ENCODE measurements around the gene GPR153.

GPR153 gene

DNA sequence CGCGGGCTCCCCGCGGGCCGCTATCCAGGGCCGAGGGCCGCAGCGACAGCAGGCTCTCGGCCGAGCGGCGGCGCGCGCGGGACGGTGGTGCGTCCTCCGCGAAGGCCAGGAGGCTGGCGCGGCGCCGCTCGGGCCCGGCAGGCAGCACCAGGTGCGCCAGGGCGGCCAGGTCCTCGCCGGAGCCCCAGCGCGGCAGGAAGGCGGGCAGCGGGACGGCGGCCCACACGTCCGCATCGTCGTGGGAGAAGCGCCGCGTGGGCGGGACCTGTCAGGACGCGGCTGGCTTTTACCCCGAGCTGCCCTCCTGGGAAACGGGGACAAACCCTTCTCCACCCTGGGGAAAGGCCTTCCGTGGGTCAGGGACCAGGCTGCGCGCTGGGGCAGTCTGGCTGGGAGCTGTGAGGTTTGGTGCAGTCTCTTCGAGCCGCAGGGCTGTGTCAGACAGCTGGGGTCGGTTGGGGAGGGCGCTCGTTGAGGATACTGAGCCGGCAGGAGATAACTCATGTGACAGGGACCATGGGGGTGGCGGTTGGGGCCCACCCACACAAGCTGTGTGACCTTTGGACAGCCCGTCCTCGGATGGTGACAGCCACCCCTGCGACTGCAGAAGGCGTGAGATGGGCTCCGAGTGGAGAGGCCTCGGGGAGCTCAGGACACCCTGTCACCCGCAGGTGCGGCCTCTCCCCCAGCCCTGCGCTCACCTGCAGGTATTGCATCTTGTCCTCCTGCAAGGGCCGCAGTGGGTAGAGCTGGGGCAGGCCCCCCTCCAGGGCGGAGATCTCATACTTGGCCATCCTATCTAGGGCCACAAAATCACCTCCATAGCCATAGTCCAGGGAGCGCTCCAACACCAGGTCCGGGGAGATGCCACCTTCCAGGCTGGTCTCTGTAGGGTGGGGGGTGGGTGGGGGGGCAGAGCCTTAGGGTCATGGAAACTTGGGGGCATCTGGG is 10.9 kb downstream of the GPR153 start:
- DNase-seq (ENCODE audit: low read depth in 2 of 3, low spot score in 2 of 3): no peak

DNA sequence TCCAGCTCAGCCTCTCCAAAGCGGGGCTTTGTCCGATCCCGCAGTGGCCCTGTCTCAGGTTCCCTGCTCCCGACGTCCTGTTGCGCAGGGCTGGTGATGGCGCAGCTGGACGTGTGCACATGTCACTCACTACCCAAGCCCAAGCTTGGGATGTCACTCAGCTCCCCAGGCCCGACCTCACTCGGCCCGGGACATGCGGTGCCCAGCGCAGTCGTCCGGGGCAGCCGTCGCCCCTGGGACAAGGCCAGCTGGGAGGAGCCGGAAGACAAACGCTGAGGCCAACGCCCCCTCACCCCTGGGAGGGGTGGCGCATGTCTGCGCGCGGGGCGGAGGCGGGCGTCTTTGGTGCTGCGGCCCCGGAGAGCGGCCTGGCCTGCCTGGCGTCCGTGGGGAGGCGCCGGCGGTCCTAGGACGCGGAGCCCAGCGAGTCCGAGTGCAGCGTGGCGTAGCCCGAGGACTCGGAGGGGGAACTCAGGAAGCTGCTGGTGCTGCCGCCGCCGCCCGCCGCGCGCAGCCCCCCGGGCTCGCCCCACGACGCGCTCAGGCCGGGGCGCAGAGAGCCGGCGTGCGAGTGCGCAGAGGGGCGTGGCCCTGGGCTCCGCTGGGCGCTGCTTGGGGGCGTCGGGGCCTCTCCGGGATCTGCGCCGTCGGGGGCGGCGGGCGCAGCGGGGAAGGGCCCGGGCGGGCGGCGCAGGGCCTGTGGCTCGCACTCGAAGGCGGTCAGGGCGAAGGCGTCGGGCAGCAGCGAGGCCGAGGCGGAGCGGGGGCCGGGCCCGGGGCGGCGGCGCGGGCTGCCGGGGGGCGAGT is 11.8 kb downstream of the GPR153 start:
- no peak for DNase-seq (ENCODE audit: low read depth in 2 of 3, low spot score in 2 of 3)

DNA sequence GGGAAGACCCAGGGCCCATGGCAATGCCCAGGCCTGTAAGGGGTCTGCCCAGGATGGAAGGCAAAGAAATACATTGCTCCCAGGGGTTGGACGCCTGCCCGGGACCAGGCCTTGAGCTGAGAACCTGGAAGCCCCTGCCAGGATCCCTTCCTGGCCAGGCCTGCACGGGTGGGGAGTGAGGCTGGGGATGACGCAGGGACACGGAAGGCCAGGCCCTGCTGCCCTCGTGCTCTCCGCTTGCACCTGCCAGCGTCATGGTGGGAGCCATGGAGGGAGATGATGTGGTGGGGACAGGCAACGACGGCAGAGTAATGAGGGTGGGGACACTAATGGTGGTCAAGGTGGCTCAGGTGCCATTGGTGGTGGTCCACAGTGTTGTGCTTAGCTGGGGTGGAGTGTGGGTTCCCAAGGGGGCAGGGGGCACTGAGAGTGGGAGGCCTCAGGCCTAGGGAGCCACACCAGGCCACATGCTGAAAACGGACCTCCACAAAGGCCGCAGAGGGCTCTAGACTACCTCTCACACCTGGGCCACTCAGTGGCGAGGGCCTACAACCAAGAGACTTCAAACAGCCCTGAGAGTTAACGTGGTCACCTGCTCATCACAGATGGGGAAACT is 12.6 kb downstream of the GPR153 start:
- DNase-seq (ENCODE audit: low read depth in 2 of 3, low spot score in 2 of 3): no peak

DNA sequence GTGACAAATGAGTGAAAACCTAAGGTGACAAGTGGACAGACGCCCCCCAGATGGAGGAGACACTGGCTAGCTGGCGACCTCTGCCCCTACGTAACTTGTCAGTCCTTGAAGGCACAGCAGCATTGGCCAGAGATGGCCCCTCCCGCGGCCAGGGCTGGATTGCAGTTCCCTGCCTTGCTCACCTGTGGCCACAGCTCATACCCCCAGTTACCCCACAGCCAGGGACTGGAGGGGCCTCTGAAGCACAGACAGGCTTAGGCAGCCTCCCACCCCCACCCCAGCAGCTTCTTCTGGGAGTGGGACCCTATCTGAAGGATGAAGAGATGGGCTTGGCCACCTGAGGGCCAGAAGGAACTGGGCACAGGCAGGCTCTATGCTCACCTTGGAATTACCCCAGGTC is 13.2 kb downstream of the GPR153 start:
- DNase-seq (ENCODE audit: low read depth in 2 of 3, low spot score in 2 of 3): no peak

DNA sequence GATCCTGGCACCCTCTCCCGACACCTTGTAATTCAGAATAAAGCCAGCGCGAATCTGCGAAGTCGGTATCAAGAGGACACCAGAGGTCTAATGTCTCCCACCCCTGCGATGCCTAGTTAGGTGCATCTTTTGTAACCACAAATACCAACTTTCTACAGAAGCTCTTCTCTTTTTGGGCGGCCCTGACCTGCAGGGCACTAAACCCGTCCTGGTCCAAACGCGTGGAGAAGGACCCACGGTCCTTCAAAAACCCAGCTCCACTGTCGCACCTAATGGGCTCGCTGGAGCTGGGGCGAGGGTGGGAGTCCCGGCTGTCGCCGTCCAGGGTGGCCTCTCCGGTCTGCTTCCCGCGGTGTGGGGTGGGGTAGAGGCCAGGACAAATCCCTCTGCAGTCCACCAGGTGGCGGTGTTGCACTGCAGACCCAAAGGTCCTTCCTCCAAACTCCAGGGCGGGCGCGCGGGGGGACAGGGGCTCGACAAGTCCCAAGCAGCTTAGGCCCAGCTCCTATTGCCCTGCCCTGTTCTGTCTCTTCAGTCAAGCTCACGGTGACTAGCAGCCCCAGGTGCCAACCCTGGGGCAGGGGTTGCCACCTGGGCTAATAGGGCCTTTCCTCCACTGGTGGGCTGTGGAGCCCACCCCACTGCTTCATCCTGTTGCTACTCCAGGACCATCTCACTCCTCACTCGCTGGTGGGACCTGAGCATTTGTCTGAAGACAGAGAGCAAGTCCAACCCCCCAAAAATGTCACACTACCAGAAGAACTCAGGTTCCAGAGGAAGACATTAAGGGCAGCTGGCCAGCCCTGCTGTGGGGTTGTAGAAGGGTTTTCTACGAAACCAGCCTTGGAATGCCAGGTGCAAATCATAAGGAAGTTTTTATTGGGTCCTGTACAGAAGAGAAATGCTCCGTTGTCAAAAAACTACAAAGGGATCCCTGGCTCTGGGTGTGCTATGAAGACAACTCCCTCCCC is 14.1 kb downstream of the GPR153 start:
- DNase-seq (ENCODE audit: low read depth in 2 of 3, low spot score in 2 of 3): peak in 2 of 3 experiments; percentile 80 to 85

DNA sequence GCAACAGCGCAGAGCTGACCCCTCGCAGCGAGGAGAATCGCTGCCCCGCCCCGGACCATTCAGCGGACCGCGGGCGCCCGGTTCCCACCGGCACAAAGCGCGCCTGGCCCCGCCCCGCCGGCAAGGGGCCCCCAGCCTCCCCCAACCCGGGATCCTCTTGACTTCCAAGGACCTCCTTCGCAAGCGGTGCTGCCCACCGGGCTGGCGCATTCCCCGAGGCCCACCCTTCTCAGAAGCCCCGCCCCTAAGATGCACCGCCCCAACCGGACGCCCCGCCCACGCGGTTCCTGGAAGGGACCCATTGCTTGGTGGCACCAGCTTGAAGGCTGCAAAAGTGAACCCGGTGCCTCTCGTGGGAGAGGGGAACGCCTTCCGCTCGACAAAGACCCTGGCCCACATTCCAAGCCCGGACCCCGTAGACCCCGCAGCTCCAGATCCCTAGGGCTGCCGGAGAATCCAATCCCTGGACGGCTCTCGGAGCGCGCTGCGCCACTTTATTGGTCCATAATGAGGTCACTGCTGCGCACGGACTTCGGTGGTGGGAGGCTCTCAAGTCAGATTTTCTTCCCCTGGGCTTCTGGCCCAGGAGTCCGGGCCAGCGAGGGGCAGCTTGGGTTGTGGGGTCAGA is 14.9 kb downstream of the GPR153 start:
- peak in 1 of 3 experiments; percentile 45 for DNase-seq (ENCODE audit: low read depth in 2 of 3, low spot score in 2 of 3)

DNA sequence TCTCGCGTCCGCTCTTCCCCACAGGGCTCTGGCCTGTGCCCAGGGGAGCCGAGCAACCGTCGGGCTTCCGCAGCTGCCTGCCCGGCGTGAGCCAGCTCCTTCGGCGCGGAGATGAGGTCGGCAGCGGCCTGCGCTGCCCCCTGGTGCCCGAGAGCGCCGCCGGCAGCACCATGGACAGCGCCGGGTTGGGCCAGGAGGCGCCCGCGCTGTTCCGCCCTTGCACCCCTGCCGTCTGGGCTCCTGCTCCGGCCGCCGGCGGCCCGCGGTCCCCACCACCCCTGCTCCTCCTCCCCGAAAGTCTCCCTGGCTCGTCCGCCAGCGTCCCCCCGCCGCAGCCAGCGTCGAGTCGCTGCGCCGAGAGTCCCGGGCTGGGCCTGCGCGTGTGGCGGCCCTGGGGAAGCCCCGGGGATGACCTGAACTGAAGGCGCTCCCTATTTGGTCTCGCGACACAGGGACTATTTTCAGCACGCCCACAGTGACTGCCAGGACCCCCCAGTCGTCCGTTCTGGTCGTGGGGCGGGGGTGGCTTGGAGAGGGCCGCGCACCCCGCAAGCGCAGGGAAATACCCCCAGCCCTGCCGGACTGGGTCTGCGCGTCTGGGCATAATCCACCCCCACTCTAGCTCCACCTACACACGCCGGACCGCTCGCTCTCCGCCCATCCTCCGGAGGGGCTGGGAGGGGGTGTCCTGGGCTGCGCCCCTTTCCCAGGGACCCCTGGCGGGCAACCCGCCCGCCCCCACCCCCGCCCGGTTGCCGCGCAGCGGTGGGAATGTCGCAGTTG is 15.6 kb downstream of the GPR153 start:
- peak; percentile 48 to 78 (median 70) for DNase-seq (ENCODE audit: low read depth in 2 of 3, low spot score in 2 of 3)

DNA sequence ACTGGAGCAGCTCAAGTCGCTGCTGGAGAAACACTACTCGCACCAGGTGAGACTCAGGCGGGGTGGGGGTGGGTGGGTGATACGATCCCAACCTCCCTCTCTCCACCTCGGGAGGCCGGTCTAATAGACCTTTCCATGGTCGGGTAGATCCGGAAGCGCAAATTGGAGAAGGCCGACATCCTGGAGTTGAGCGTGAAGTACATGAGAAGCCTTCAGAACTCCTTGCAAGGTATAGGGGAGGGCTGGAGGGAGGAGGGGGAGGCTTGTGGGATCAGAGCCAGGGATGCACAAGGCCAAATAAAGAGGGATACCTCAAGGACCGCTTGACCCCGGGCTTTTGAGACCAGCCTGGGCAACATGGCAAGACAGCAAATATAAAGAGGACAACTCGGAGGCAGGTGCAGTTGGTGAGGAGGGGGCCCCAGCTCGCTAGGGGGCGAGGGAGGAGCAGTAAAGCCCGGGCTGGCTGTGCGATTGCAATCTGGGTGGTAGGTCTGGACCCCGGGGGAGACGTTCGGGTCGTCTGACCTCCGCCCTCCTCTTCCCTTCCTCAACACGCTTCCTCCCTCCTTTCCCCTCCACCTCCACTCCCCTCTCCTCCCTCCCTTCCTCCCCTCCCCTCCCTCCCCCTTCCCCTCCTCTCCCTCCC is 16.4 kb downstream of the GPR153 start:
- no peak for DNase-seq (ENCODE audit: low read depth in 2 of 3, low spot score in 2 of 3)

DNA sequence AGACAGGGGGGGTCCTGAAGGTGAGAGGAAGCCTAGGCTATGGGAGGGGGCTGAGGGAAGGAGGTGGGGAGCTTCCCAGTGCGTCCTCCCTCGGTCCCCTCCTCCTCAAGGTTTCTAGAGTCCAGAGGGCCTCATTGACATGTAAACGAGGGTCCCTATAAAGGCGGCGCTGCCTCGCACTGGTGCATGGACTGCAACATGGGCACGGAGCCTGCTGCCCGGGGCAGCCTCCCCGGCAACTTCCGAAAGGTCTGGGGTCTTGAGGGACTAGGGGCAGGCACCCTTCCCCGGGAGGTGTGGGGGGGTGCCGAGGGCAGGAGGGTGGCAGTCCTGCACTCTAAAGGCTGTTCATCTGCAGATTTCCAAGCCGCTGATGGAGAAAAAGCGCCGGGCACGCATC is 16.9 kb downstream of the GPR153 start, which contains the start of gene HES3:
Gene HES3 (plus strand): TSS at position 187 of the 400 bp plus-strand sequence. CDS start 187 bp downstream, at position 374.
- no peak for DNase-seq (ENCODE audit: low read depth in 2 of 3, low spot score in 2 of 3)

DNA sequence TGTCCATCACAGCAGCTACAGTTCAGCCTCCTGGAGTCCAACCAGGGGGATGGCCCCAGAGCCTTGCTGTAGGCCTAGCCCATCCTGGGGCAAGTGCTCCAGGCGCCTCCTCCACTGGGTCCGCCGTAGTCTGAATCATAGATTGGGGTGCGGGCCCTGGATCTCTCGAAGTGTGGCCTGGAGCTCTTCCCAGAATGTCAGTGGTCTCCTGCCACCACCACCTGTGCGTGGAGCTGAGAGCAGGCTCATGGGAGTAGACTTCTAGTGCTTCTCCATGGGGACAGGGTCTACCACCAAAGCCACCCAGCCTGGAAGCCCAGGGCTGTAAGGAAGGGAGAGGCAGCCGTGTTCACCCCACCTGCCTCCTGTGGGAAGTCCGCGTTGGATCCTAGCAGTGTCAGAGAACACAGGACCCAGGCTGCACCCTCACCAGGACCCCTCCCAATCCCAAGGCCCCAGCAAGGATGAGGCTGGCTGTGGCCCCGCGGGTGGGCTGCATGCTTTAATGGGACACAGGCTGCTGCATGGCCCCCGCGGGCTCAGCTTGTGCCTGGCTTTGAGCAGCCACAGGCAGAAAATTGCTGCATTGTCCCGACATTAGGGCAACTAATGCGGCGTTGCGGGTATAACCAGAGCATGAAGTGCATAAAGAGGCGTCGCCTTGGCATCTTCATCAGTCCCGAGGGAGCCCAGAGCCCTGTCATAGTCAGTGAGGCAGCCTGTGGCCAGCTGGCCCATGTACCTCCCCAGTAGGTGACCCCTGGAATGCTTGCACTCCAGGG is 17.7 kb downstream of the GPR153 start:
- DNase-seq (ENCODE audit: low read depth in 2 of 3, low spot score in 2 of 3): no peak

DNA sequence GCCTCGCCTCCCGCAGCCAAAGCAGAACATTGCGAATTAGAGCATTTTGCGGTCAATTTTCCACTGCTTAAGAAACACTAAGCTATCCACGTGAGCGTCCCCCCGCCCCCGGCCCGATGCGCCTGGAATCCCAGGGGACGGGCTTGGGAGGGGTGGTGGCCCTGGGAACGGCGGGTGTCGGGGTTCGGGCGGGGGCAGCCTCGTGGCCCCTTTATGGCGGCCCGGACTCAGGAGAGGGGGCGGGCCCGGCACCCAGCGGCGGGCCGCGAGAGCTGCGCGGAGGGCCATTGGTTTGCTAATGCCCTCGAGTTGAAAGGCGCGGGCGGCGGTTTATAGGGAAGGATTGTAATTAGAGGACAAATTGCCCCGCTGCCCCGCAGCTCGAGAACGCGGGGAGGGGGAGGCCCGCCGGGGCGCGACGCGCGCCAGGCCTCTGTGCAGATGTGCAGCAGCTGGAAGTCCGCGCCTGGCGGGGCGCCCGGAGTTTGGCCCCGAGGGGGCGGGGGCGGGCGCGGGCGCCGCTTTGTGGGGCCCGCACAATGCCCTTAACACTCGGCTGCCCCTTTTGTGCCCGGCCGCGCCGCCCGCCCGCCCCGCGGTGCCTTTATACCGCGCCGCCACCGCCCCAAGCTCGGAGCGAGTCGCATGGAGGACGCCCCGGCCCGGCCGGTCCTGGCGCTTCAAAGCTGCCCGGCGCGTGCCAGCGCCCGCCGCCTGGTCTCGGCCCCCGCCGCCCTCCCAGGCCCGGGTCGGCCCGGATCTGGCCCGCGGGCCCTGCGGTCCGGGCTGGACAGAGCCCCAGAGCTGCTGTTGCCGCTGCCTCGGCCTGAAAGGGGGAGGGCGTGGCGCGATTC is 18.8 kb downstream of the GPR153 start:
- DNase-seq (ENCODE audit: low read depth in 2 of 3, low spot score in 2 of 3): no peak

DNA sequence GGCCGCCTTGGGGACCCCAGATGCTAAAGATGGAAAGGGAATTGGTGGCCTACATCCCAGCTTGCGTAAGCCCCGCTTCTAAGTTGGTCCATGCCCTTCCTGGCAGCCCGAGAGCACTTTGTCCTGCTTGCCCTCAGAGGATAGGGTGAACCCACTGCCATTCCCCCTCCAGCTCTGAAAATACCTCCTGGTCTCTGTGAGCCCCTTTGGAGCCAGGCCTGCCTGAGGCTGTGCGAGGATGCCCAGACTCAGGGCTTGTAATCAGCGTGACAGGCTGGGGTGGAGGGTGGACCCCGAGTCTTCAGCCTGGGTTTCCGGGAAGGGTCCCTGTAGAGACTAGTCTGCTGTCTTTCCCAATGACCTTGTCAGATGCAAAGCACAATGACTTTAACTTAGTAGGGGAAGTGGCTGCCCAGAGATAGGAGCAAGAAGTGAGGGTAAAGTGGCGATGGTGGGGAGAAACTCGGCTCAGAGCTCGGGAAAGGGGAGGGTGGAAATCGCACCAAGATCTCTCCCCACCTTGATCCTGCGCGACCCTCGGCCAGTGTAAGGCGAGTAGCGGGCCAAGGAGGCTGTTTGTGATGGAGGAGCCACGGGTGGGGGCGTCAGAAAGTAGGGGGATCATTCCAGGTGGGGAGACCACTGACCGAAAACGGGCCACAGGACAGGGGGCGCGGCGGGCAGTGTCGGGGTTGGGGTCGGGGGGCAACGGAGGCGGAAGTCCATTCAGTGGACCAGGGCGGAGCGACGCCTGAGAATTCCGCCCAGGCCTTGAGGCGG is 19.6 kb downstream of the GPR153 start:
- no peak for DNase-seq (ENCODE audit: low read depth in 2 of 3, low spot score in 2 of 3)

DNA sequence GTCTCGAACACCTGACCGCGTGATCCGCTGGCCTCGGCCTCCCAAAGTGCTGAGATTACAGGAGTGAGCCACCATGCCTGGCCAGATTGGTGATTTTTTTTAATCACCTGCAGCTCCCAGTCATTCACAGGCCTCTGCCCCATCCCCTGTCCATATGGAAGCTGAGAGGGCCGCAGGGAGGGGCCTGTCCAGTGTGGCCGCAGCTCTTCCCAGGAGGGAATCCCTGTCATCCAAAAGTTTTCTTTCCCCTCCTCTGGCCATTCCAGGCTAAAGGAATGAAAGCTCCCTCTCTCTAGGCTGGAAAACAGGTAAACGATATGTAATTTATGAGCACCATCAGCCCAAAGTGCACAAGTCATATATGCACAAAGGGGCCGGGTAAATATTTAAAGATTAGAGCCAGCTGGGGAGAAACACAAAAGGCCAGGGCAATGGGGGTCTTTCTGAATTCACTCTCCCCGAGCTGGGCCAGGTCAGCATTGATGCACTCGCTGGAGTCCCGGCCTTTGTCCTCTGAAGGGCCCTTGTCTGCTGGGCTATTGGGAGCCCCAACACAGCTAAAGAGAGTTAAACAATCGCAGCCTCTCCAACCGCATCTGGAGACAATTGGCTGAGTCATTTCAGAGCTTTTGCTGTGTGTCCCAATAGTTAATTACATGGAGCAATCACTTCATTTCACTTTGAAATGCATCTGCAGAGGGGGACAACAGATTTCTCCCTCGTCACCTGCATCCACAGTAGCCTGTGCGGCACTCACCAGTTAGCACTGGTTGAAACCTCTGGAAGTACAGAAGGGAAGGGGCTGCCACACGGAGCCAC is 20.7 kb downstream of the GPR153 start:
- DNase-seq (ENCODE audit: low read depth in 2 of 3, low spot score in 2 of 3): no peak

DNA sequence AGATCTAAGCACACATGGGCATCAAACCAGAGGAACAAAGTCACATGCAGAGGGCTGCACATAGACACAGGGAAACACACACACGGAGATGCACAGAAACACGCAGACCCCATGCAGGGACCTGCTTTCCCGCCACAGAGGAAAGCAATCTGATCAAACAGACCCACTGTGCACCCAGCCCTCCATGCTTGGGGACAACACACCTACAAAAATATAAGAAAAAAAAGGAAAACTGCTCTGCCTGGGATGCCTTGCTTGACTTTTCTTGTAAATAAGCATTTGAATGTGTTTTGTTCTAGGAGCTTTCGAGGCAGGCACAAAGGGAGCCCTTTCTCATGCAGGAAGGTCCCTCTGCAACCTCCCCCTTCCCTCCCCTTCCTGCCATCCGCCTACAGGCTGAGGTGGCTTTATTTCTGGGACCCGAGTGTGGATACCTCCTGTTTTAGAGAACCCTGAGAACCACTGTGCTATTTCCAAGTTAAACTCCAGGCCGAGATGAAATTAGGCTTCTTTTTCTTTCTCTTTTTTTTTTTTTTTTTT is 21.6 kb downstream of the GPR153 start:
- DNase-seq (ENCODE audit: low read depth in 2 of 3, low spot score in 2 of 3): no peak

DNA sequence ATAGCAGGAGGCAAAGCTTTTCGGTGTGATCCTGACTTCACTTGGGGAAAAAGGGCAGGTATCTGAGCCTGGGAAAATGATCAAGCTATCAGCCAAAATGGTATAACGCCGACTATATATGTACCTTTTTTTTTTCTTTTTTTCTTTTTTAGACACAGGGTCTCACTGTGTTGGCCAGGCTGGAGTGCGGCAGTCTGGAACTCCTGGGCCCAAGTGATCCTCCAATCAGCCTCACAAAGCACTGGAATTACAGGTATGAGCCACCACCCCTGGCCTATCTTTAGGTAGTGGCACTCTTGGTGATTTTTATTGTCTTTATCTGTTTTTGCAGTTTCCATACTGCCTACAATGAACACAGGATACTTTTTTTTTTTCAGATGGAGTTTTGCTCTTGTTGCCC is 23.8 kb downstream of the GPR153 start:
- DNase-seq (ENCODE audit: low read depth in 2 of 3, low spot score in 2 of 3): no peak
